Activated CD8-positive, alpha-beta memory T cell treated with anti-CD3 and anti-CD28 coated beads, Interleukin-2, amount 50 U/mL, for 24 hours (primary cell): ENCODE measurements around the gene PLXNB3.
A peak's percentile ranks its signal among the peaks of the same experiment; 100 is the strongest.
"Not testable (repeated sequence)": the region's sequence is repeated elsewhere in the genome, so short reads cannot be mapped to it uniquely, and the experiment has no call there.

Source experiments
- DNase-seq: peaks from one replicate; pipeline ENCODE4 v3.0.0-alpha.2; 2020; ENCODE audit errors: extremely low read depth

Gene PLXNB3

DNA sequence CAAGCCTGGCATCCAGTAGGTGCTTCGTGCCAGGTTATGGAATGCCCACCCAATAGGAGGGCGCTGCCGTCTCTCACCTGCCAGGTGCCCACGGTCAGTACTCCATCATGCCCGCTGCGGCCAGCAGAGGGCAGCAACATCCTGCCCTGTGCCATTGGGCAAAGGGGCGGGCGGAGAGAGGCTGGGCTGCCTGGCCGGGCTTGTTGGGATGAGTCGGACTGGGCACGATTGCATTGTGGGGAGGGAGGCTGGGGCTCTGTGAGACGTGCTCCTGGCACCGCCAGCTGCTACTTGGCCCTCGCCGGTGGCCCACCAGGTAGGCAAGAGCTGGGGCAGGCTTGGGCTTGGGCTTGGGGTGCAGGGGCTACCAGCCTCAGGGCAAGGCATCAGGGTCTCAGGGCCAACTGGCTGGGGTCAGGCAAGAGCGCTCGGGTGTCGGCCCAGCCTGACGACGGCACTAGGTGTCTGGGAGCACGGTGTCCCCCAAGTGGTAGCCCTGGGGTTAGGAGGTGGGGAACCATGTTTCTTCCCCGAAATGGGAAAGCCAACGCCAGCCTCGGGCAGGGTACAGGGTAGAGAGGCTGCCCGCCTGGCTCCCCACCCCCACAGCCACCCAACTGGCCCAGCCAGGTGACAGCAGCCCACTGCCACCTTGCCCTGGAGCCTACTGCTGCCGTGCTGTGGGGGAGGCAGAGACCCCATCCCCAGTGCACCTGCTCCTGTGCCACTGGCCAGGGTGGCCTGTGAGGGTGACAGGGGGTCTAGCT, at the start of gene PLXNB3:
Gene PLXNB3 (plus strand): TSS at position 261 of the 767 bp plus-strand sequence. CDS start 1,287 bp downstream, outside the sequence.
- peak; percentile 39 for DNase-seq

DNA sequence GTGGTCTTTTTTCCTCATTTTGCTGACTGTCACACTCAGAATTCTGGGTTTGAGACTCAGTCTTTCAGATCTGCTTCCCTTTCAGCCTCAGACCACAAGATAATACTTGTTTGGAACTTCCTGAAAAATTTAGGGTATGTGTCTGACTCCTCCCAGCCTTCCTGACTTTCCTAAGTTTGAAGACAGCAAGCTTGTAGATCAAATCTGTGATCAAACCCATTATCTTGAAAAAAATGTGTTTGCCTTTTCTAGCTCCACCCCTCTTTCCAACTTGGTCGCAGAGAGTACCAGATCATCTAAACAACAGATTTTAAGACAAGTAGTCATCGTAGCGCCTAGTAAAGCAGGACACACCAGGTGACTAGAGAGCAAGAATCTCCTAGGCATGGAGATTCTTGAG, 49.8 kb upstream of the PLXNB3 start:
- no peak for DNase-seq

DNA sequence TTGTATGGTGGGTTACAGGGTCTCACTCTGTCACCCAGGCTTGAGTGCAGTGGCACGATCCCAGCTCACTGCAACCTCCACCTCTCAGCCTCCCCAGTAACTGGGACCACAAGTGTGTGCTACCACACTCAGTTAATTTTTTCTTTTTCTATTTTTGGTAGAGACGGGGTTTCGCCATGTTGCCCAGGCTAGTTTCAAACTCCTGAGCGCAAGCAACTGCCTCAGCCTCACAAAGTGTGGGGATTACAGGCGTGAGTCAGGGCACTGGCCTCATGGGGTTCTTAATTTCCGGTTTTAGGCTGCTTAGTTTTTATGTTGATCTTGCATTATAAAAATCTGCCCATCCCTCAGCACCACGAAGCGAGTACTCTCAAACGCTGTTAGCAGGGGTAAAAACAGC, 46.6 kb upstream of the PLXNB3 start:
- DNase-seq = no peak

DNA sequence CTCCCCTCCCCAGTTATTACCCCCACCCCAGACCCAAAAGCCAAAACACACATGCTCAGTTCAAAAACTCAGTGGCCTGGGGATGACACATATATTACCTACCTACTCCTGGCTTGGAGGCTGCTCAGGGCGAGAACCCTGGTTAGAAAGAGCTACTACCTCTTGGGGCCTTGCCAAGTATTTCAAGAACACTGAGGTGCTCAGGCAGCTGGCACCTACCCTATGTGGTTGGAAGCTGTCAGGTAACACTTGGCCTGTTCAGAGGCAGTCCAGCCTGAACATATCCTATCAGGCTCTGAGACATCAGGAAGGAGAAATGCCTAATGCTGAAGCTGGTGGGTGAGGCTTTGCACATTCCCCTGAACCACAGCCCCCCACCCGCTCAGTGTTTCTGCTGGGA, 44.8 kb upstream of the PLXNB3 start:
- no peak for DNase-seq

DNA sequence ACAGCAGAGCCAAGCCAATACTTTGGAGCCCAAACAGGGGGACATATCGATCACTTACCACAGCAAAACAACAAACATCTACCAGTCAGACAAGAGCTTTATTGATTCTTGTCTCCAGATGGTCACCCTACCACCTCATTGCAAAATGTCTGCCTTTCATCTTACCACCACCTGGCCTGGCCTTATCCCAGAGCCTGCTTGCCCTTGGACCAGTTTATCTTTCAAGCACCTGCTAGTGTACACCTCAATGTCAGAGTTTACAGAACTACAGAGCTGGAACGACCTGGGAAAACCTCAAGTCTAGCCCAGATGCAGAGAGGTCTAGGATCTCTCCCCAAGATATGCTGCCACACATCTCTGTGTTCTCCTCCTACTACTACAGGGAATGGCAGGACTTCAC, 44.3 kb upstream of the PLXNB3 start:
- no peak for DNase-seq

DNA sequence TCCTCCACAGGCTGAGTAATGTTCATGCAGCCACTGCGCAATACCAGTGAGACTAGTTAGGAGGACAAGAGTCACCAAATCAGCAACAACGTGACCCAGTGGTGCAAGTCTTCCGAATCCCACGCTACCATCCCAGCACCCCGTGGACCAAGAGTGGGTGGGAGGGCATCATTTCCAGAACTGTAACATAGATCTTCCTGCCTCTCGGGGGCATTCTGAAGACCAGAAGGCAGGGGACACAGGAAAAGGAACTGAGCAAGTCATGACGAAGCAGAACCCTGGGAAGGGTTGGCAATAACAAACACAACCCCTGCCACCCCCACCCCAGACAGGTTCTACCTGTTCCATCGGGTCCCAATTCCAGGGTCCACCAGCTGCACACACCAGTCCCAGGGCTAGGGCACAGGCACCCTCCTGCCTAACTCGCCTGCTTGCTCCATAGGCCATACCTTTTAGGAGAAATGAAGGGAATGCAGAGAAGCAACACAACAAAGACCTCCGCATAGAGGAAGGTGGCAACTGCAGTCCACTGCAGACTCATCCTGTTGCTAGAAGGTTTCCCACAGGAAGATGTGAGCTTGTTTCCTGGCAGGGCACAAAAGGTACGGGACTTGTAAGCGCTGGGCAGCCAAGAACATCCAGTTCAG, 41.2 kb upstream of the PLXNB3 start:
- no peak for DNase-seq

DNA sequence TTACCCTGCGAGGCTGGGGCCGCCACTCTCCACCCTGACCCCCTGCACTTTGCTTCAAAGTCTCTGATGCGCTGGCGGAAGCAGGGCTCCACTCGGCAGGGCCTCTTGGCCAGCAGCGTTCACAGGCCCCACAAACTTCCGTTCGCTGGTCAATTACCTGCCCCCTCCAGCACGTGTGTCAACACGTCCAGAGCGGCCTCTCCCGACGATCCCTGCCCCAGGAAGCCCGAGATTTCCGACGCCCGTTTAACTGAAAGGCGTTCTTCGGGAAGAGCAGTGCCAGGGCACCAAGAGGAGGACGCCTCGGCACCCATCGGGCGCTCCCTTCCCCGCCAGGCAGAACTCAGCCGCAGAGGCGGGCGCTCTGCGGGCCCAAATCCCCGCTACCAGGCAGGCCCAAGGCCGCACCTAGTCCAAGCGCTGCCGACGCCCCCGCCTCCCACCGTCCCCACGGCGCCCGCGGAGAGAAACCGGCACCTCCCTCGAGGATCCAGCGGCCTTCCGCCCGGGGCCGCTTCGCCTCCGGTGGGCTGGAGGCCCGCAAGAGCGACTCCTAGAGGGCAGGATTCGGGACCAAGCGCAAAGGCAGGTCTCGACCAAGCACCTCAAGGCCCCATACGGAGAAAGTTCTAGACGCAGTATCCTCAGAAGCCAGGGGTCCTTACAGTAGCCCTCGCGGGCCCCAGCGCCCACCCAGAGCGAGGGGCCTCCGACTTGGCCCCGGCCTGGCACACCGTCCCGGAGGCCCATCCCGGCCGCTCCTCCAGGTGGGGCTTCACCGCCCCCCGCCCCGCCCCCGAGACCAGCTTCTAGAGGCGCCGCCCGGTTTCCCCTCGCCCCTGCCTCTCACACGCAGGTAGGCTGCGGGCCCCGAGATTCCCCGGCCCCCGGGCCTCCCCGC, 40.4 kb upstream of the PLXNB3 start:
- no peak for DNase-seq

DNA sequence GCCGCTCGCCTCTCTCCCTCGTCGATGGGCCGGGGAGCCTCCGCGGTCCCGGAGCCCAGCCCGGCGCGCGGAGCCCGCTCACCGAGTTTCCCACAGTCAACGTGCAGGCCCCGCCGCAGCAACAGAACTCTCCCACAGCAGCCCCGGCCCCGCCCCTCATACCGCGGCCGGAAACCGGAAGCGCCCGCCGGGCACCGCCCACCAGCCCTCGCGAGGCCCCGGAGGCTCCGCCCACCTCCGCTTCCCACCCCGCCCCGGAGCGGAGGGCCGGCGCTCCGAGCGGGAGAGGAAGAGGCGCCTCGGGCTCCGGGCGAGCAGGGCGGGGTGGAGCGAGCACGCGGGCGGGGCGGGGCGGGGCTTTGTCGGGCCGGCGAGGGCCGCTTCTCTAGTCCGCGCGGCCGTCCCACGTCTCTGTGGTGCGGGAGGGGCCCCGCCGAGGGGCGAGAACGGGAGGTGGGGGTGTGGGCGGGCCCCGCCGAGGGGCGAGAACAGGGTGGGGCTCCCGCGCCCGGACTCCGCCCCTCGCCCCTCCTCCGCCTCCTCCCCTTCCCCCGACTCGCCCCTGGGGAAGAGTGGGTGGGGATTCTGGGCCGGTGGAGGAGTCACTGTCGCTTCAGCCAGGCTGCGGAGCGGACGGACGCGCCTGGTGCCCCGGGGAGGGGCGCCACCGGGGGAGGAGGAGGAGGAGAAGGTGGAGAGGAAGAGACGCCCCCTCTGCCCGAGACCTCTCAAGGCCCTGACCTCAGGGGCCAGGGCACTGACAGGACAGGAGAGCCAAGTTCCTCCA, 39.6 kb upstream of the PLXNB3 start, which contains the start of the genes ABCD1 and BCAP31:
Gene ABCD1 (plus strand): TSS at position 605 of the 787 bp plus-strand sequence. CDS start 411 bp downstream, outside the sequence.
Gene BCAP31 (minus strand): TSS at position 136 of the 787 bp plus-strand sequence. CDS start 1,143 bp downstream, outside the sequence.
- DNase-seq = peak; percentile 39

DNA sequence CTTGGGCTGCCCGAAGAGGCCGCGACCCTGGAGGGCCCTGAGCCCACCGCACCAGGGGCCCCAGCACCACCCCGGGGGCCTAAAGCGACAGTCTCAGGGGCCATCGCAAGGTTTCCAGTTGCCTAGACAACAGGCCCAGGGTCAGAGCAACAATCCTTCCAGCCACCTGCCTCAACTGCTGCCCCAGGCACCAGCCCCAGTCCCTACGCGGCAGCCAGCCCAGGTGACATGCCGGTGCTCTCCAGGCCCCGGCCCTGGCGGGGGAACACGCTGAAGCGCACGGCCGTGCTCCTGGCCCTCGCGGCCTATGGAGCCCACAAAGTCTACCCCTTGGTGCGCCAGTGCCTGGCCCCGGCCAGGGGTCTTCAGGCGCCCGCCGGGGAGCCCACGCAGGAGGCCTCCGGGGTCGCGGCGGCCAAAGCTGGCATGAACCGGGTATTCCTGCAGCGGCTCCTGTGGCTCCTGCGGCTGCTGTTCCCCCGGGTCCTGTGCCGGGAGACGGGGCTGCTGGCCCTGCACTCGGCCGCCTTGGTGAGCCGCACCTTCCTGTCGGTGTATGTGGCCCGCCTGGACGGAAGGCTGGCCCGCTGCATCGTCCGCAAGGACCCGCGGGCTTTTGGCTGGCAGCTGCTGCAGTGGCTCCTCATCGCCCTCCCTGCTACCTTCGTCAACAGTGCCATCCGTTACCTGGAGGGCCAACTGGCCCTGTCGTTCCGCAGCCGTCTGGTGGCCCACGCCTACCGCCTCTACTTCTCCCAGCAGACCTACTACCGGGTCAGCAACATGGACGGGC, 38.8 kb upstream of the PLXNB3 start:
- no peak for DNase-seq

DNA sequence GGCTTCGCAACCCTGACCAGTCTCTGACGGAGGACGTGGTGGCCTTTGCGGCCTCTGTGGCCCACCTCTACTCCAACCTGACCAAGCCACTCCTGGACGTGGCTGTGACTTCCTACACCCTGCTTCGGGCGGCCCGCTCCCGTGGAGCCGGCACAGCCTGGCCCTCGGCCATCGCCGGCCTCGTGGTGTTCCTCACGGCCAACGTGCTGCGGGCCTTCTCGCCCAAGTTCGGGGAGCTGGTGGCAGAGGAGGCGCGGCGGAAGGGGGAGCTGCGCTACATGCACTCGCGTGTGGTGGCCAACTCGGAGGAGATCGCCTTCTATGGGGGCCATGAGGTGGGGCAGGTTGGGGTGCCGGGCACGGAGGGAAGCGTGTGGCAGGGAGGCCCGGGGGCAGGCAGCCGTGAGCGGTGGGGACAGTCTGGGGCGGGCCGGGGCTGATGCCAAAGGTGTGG, 38.2 kb upstream of the PLXNB3 start:
- no peak for DNase-seq

DNA sequence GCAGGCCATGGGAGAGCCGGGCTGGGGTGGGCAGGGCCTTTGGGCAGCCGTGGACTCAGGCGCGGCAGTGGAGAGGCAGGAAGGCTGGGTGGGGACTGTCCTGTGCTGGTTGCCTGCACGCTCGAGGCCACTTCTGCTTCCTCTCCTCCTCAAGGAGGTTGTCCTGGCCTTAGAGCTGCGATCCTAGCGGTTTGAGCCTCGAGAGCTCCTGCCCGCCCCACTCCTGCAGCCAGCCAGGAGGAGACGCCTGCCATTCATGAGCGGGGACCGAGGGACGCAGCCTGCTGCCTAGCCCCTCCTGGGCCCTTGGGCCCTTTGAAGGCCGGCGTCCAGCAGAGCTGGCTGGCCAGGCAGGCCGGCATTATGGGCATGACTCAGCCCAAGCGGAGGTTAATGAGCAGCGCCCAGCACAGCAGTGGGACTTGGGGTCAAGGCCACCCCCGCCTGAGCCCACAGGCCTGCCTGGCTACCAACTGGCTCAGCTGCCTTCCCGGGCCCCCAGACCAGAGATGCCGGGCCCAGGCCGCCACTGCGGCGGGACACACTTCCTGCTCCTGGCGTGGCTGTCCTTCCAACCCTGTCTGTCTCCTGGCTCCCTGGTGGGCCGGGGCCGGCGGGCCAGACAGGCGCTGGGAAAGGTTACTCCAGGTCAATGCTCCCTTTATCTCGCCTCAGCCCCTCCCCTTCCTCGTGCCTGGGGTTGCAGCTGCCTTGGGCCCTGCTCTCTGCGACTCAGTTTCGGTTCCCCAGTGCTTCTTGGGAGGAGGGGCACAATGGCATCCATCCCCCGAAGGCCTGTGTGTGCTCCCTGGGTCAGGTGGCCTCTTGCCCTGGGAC, 37.5 kb upstream of the PLXNB3 start:
- no peak for DNase-seq

DNA sequence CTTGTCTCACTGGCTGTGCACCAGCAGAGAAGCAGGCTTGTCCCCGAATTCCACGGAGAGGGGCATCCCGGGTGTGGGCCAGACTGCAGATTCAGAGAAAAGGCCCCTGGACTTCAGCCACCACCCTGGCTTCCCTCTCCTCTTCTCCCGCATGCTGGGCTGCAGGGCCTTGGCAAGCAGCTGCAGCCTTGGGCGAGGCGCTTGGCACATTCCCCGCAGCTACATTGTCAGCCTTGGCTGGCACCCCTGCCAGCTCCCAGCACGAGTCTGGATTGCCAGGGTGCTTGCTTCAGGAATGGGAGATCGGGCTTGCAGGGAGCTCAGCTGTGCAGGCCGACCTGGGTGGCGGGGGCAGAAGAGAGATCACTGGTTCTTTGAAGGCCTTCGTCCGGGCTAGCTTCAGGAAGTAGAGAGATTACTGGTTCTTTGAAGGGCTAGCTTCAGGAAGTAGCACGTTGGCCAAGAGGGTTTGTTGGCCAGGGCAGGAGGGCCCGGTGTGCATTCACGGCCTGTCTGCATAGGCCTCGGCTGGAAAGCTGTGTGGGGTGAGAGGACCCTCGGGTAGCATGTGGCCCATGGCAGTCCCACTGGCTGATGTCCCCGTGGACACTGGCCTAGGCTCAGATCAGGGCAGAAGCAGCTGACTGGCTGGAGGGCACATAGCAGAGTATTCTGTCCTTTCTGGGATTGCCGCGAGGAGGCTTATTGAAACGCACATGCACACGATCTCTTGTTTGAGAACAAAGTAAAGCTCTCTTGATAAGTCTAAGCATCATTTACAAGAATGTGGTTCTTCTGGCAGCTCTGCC, 36.7 kb upstream of the PLXNB3 start:
- DNase-seq = no peak

DNA sequence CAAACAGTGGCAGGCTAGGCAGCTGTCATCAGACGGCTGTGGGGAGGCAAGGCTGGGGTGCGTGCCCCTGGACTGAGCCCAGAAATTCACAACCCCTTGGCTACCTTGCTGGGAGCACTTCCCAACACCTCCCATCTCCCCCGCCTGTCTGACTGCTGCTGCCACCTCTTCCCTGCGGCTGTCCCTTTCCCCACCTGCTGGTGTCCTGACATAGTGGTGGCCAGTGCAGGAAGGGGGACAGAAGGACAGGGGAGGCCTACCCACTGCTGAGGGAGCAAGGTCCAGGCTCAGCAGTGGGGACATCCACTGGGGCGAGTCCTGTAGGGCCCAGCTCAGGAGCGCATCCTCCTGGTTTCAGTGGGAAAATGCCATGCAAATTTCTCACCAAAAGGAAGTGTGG, 36.0 kb upstream of the PLXNB3 start:
- no peak for DNase-seq

DNA sequence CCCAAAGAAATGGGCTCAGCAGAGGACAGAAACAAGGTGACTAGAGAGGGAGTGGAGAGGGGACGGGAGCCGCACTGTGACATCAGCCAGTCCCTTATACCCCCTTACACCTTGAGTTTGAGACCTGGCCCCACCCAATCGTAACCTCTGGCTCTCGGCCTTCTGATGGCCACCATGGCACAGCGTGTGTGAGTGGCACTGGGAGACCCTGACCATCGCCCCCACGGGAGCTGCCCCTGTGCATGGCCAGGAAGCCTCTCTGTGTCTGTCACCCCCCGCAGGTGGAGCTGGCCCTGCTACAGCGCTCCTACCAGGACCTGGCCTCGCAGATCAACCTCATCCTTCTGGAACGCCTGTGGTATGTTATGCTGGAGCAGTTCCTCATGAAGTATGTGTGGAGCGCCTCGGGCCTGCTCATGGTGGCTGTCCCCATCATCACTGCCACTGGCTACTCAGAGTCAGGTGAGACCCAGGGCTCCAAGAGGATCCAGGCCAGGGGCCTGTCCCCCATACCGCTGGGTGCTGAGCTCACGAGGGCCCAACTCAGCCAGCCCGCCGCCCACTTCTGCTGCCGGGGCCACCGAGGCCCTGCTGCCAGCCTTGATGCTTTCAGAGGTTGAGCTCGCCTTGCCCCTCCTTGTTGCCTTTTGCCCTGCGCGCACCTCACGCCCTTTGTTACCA, 35.0 kb upstream of the PLXNB3 start:
- no peak for DNase-seq

DNA sequence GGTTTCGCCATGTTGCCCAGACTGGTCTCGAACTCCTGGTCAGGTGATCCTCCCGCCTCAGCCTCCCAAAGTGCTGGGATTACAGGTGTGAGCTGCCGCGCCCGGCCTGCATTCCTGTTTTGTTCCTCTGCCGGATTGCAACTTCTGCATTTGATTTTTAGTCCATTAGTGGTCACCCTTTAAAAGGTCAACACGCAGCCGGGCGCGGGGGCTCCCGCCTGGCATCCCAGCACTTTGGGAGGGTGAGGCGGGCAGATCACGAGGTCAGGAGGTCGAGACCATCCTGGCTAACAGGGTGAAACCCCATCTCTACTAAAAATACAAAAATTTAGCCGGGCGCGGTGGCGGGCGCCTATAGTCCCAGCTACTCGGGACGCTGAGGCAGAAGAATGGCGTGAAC, 33.9 kb upstream of the PLXNB3 start:
- DNase-seq = not testable (repeated sequence)

DNA sequence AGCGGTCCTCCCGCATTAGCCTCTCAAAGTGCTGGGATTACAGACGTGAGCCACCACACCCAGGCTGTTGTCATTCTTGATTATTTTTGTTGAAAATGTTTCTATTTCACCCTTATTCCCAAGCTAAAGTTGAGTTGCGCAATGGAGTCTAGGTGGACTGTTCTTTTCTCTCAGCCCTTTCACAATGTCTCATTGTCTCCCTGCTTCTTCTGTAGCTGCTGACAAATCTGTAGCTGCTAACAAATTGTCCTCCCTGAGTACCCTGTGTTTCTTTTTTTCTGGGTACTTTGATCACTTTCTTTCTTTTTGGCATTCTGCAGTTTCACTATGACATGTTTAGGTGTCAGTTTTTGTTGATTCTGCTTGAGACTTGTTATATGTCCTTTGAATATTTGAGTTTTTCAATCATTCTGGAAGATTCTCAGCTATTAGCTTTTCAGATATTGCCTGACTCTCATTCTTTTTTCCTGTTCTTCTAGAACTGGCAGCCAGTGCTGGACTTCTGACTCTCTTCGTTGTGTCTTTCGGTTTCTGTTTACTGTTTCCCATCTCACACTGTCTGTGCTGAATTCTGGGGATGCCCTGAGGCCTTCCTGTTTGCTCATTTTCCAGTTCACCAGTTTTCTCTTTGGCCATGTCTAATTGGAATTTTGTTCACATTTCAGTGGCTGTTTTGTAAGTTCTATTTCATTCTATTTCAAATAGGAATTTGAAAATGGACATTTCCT, 32.8 kb upstream of the PLXNB3 start:
- DNase-seq = no peak

DNA sequence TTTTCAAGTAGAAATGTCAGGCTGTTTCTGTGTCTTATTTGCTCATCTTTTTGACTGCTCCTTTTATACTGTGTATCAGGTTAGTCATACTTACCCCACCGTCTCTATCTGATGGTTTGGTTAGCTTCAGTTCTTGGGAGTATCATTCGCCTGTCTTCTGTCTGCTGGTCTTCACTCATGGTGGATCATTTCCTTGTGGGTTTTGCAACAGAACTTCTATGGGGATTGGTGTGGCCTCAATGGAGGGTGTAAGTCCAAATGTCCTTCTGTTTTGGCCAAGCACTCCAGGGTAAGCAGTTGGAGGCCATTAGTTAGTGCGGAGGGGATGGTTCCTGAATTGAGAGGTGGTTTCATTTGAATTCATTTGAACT, 32.2 kb upstream of the PLXNB3 start:
- no peak for DNase-seq
